Psoas muscle (tissue), 8 donors: ENCODE results near the gene PLA2G2E. TPM values are rescaled to one million over a fixed set of nuclear protein-coding genes. Genes with fewer than 3 reads are reported as not detected.
"Not testable (repeated sequence)": the region's sequence is repeated elsewhere in the genome, so short reads cannot be mapped to it uniquely, and the experiment has no call there.

ENCODE experiments used
- ATAC-seq, 4 donors: fragments of 200-7000 bp; cut with Tn5 transposase; one replicate each; pipeline ENCODE4 v1.9.1; 2020; ENCODE audit warnings: moderate library complexity in 3 of 4, mild to moderate bottlenecking in 2 of 4
- DNase-seq, 2 donors: peaks; one replicate each; pipeline ENCODE4 v3.0.0-alpha.2; 2020
- H3K27ac ChIP-seq: fragments of 200-600 bp; one replicate; pipeline ENCODE4 v1.8.0; 2022
- H3K27me3 ChIP-seq, 3 donors: fragments of 200-600 bp in 1 of 3; one replicate each; pipeline versions ENCODE4 v1.6.1 to v1.8.0; 2013 to 2022; ENCODE audit warnings: low read length in 2 of 3, mild to moderate bottlenecking in 2 of 3, moderate library complexity in 1 of 3; ENCODE audit not compliant: insufficient read depth in 3 of 3
- H3K36me3 ChIP-seq, 2 donors: fragments of 200-600 bp in 1 of 2; one replicate each; pipeline versions ENCODE4 v1.6.1 to v1.8.0; 2013 to 2022; ENCODE audit warnings: low read depth in 1 of 2, mild to moderate bottlenecking in 1 of 2, moderate library complexity in 1 of 2; ENCODE audit not compliant: insufficient read depth in 1 of 2
- H3K4me1 ChIP-seq: fragments of 200-600 bp; one replicate; pipeline ENCODE4 v1.8.0; 2022
- H3K4me3 ChIP-seq: fragments of 200-600 bp; one replicate; pipeline ENCODE4 v1.8.0; 2022; ENCODE audit warnings: mild to moderate bottlenecking
- H3K9me3 ChIP-seq: fragments of 200-600 bp; one replicate; pipeline ENCODE4 v1.8.0; 2022
- WGBS, 3 donors: extraction: QIAGEN DNeasy Blood & Tissue Kit; methylation state at CpG; one replicate each; pipeline versions ENCODE4 v1.1.6 to v1.1.7; 2013; 5-methylcytosine and 5-hydroxymethylcytosine counted together
- intact Hi-C, 2 donors: fragments of 100-400 bp; cut with DNase I; formaldehyde crosslinking; loops; one replicate each; pipeline versions ENCODE4 v1.11.0 to v1.14.2; 2022
- polyA plus RNA-seq, 3 donors: library from polyadenylated mRNA; stranded (reverse); fragments of 200-250 nt; gene quantifications; one replicate each; pipeline ENCODE4 v1.2.3, GENCODE V29; 2013
- total RNA-seq, 4 donors: library from RNA; stranded (reverse); fragmentation: NEBNext Ultra II Directional in 2 of 4; extraction: Animal tissue kit (Norgen Biotek cat#: 25700) in 2 of 4; gene quantifications; one replicate each; pipeline versions ENCODE4 v1.2.1 to v1.2.4, GENCODE V29; 2021 to 2023
- TF ChIP-seq, protein P1 (sequence below): fragments of 200-600 bp; IDR thresholded peaks from one replicate; pipeline ENCODE4 v1.8.0; 2022; ENCODE audit warnings: antibody characterized with exemption
- donor health status: healthy with polysubstance abuse.
- donor health status: DM: no; HTN: no; CAD: no; lungs with moderate emphysema.
- donor health status: Bipolar disorder and iron deficiency.
- donor health status: healthy.
- donor health status: DM: yes; HTN: yes; CAD: no.
- donor health status: DM: no; HTN: no; CAD: no.
- donor health status: DM: no; HTN: no; CAD: no.
- donor health status: DM: yes; HTN: yes; CAD: no.

PLA2G2E gene
- total and polyA plus RNA-seq, 7 donors: not detected

DNA sequence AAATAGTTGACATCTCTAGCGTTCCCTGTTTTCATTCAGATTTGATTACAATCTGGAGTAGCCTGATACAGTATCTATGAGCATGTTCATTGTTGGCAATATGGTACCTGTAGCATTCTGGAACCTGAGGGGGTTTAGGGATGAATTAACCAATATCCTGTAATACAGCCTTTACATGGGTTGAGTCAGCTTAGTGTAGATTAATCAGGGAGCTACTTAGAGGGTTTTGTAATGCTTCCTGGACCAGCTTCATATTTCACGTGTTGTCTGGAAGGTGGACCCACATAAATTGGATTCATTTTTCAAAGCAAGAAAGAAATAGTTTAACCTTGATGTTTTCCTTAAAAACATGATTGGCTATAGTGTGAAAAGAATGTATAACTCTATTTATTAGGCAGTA lies 37.6 kb downstream of the PLA2G2E start:
- Histone ChIP-seq H3K27me3 (no peaks in the 10 kb centered on the region), H3K4me3 (no peak overlapping the region), H3K4me1 (peaks cover 23% of the 10 kb centered on the region), H3K9me3 (no peaks in the 10 kb centered on the region), H3K27ac (no peak overlapping the region), H3K36me3 (peaks cover 0 to 5% of the 10 kb centered on the region in 2 donors)
- no peak for ATAC-seq
- intact Hi-C loops: no loop called here
- WGBS, 3 donors: 74 to 91% (median 82%) methylated on average over 2 of the region's 2 CpGs
- no peak for DNase-seq
- TF ChIP-seq, protein P1, sequence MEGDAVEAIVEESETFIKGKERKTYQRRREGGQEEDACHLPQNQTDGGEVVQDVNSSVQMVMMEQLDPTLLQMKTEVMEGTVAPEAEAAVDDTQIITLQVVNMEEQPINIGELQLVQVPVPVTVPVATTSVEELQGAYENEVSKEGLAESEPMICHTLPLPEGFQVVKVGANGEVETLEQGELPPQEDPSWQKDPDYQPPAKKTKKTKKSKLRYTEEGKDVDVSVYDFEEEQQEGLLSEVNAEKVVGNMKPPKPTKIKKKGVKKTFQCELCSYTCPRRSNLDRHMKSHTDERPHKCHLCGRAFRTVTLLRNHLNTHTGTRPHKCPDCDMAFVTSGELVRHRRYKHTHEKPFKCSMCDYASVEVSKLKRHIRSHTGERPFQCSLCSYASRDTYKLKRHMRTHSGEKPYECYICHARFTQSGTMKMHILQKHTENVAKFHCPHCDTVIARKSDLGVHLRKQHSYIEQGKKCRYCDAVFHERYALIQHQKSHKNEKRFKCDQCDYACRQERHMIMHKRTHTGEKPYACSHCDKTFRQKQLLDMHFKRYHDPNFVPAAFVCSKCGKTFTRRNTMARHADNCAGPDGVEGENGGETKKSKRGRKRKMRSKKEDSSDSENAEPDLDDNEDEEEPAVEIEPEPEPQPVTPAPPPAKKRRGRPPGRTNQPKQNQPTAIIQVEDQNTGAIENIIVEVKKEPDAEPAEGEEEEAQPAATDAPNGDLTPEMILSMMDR: no peak

DNA sequence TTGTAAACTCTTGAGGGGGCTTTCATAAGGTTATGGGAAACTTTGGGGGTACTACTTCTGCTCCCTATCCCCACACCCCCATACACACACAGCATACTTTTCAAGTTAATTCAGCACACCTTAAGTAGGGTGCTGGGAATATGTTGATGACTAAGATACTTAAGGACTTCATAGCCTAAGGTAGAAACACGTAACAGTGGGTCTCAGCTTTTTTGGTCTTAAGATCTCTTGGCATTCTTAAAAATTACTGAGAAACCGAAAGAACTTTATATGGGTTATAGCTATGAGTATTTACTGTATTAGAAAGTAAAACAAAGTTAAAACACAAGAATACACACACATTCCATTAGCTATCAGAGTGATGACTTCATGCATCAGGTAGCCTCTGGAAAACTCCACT lies 39.1 kb downstream of the PLA2G2E start:
- no peak for ATAC-seq
- TF ChIP-seq, protein P1: no peak

DNA sequence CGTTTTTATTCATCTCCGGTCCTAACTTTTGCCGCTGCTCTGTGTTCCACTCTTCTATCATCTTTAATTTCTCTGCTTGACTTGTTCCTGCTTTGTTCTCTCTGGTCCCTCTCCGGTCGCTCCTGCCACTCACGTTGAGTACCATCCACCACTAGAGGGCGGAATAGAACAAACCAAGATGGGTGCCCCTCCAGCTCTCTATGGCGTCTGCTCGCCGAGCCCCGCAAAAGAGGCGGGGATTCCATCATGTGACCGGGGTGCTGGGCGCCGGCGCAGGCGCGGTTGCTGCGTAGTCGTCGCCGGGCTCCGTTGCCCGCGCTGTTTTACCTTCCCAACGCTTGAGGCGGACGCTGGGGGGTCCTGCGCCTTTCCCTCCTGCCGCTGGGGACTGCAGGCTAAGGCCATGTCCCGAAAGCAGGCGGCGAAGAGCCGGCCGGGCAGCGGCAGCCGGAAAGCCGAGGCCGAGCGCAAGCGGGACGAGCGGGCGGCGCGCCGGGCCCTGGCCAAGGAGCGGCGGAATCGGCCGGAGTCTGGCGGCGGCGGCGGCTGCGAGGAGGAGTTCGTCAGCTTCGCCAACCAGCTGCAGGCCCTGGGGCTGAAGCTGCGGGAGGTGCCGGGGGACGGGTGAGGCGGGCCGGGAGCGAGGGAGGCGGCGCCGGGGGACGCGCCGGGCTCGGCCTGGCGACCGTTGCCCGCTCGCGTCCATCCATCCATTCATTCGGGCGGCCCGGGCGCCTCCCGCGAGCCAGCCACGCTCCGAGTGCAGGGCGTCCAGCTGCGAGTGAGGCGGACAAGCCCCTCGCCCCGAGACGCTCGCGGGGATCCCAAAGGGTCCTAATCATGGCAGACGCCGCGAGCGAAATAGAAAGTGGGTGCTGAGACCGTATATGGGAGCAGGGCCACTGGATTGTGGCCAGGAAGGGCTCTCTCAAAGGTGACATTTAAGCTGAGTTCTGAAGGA lies 41.0 kb downstream of the PLA2G2E start, which contains the start of gene OTUD3:
Gene OTUD3 (plus strand): TSS at position 285 of the 961 bp plus-strand sequence. CDS start 119 bp downstream, at position 404.
- 0 to 1% (median 0%) methylated on average over 60 to 97 of the region's 97 CpGs for WGBS, 3 donors
- ATAC-seq (peak; percentile 98 to 99 (median 99)), DNase-seq (peak; percentile 94 to 97)
- H3K9me3 ChIP-seq: no peaks in the 10 kb centered on the region
- H3K27ac ChIP-seq: peak within 1 kb of the TSS; percentile 87
- peaks cover 23% of the 10 kb centered on the region for H3K4me1 ChIP-seq
- H3K27me3 ChIP-seq: no peaks in the 10 kb centered on the region
- H3K36me3 ChIP-seq: no peaks in the 10 kb centered on the region
- H3K4me3 ChIP-seq: peak within 1 kb of the TSS; percentile 95
- intact Hi-C loops: no loop called here
- TF ChIP-seq, protein P1: peak; percentile 88

More for the DNA sequence above, 39.1 kb downstream of the PLA2G2E start:
- H3K27ac ChIP-seq: no peak overlapping the region
- no peaks in the 10 kb centered on the region for H3K27me3 ChIP-seq
- intact Hi-C loops: no loop called here
- no peak for DNase-seq
- no peak overlapping the region for H3K4me3 ChIP-seq
- WGBS, 3 donors: 89 to 95% (median 90%) methylated on average over 2 of the region's 2 CpGs
- H3K9me3 ChIP-seq: no peaks in the 10 kb centered on the region
- H3K36me3 ChIP-seq: no peaks in the 10 kb centered on the region
- peaks cover 23% of the 10 kb centered on the region for H3K4me1 ChIP-seq

DNA sequence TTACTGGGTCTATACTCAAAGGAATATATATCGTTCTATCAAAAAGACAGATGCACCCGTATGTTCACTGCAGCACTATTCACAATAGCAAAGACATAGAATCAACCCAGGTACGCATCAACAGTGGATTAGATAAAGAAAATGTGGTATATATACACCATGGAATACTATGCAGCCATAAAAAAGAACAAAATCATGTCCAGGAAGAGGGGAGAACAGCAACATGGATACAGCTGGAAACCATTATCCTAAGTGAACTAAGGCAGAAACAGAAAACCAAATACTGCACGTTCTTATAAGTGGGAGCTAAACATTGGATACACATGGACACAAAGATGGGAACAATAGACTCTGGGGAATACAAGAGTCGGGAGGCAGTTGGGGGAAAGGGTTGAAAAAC lies 42.6 kb downstream of the PLA2G2E start:
- intact Hi-C loops, H3K9me3 ChIP-seq, H3K36me3 ChIP-seq, H3K27ac ChIP-seq, DNase-seq, H3K4me3 ChIP-seq, H3K27me3 ChIP-seq, ATAC-seq: not testable (repeated sequence)
- WGBS, 3 donors: 73 to 86% (median 80%) methylated on average over 5 of the region's 5 CpGs
- H3K4me1 ChIP-seq: peaks cover 21% of the 10 kb centered on the region

DNA sequence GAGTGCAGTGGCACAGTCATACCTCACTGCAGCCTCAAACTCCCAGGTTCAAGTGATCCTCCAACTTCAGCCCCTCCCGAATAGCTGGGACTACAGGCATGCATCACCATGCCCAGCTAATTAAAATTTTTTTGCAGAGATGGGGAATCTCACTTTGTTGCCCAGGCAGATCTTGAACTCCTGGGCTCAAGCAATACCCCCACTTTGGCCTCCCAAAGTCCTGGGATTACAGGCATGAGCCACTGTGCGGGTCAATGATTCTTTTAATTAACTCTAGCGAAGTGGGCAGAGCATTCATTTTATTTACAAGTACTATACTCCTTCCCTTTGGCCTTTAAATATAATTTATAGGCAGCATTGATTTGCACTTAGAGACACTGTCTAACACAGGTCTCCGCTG lies 43.8 kb downstream of the PLA2G2E start:
- Histone ChIP-seq H3K27me3 (peaks cover 0 to 8% (median 0%) of the 10 kb centered on the region in 3 donors), H3K9me3 (no peaks in the 10 kb centered on the region), H3K36me3 (no peaks in the 10 kb centered on the region), H3K27ac (no peak overlapping the region), H3K4me3 (no peak overlapping the region), H3K4me1 (peaks cover 18% of the 10 kb centered on the region)
- TF ChIP-seq, protein P1: no peak
- ATAC-seq: no peak
- WGBS, 3 donors: 82 to 85% (median 84%) methylated on average over 4 of the region's 4 CpGs
- DNase-seq: no peak
- intact Hi-C loops: no loop called here
